OCI-LY7 (cell line): ENCODE measurements around the gene SSTR5. TPM values are rescaled to one million over a fixed set of nuclear protein-coding genes. Genes with fewer than 3 reads are reported as not detected.

Experiments
- BruUV-seq: library from RNA; stranded (reverse); fragments of 400-500 nt; replicated peaks from 2 replicates; lab custom pipeline; 2021; lab: Mats Ljungman, UMichigan
- CTCF ChIA-PET: fragments of 300-600 bp; sonication (Branson Sonifier 250); formaldehyde crosslinking; loops from one replicate; lab custom pipeline; 2022; ENCODE audit warnings: antibody characterized with exemption; ENCODE audit not compliant: unreplicated experiment; lab: Charles Lee
- POLR2A ChIA-PET: fragments of 300-600 bp; sonication (Branson Sonifier 250); formaldehyde crosslinking; loops from one replicate; lab custom pipeline; 2022; ENCODE audit warnings: antibody characterized with exemption; lab: Charles Lee
- DNase-seq: peaks from one replicate; pipeline ENCODE4 v3.0.0-alpha.2; 2015; ENCODE audit warnings: low spot score
- H2AFZ ChIP-seq: fragments of 200-600 bp; sonication (generic), shearing (Covaris generic); 2 replicates; pipeline ENCODE4 v1.6.1; 2014; ENCODE audit warnings: mild to moderate bottlenecking, antibody characterized with exemption, low read length, moderate library complexity
- H3K27ac ChIP-seq: fragments of 200-600 bp; sonication (generic); 2 replicates; pipeline ENCODE4 v1.5.1; 2014; ENCODE audit warnings: mixed run types, low read depth, mild to moderate bottlenecking, moderate library complexity, low read length, inconsistent platforms; ENCODE audit not compliant: poor library complexity, severe bottlenecking
- H3K36me3 ChIP-seq: fragments of 200-600 bp; sonication (generic); 2 replicates; pipeline ENCODE4 v1.6.1; 2014; ENCODE audit warnings: mild to moderate bottlenecking, antibody characterized with exemption, low read length, moderate library complexity, mixed read lengths; ENCODE audit not compliant: insufficient read depth
- H3K4me1 ChIP-seq: fragments of 200-600 bp; sonication (generic); 2 replicates; pipeline ENCODE4 v1.5.1; 2014; ENCODE audit warnings: mild to moderate bottlenecking, low read length; ENCODE audit not compliant: insufficient read depth, poor library complexity, severe bottlenecking
- H3K4me2 ChIP-seq: fragments of 200-600 bp; sonication (generic); 2 replicates; pipeline ENCODE4 v1.6.1; 2014; ENCODE audit warnings: mild to moderate bottlenecking, low read length
- H3K4me3 ChIP-seq: fragments of 200-600 bp; sonication (generic); 2 replicates; pipeline ENCODE4 v1.5.1; 2014; ENCODE audit warnings: mild to moderate bottlenecking, low read depth, low read length; ENCODE audit not compliant: poor library complexity, severe bottlenecking
- H3K79me2 ChIP-seq: fragments of 200-600 bp; sonication (generic); 2 replicates; pipeline ENCODE4 v1.6.1; 2016; ENCODE audit warnings: low read depth, mild to moderate bottlenecking, low read length, moderate library complexity, mixed read lengths; ENCODE audit not compliant: insufficient read depth
- H3K9me2 ChIP-seq: fragments of 200-600 bp; sonication (generic); 2 replicates; pipeline ENCODE4 v1.6.1; 2016; ENCODE audit warnings: mild to moderate bottlenecking, low read length, mixed read lengths; ENCODE audit not compliant: insufficient read depth
- H3K9me3 ChIP-seq: fragments of 200-600 bp; sonication (generic); 2 replicates; pipeline ENCODE4 v1.6.1; 2014; ENCODE audit warnings: mild to moderate bottlenecking, mixed run types, low read length, mixed read lengths
- H4K20me1 ChIP-seq: fragments of 200-600 bp; sonication (generic); 2 replicates; pipeline ENCODE4 v1.6.1; 2014; ENCODE audit warnings: mild to moderate bottlenecking, antibody characterized with exemption, low read length, moderate library complexity, mixed read lengths; ENCODE audit not compliant: insufficient read depth
- CTCF ChIP-seq: fragments of 200-600 bp; sonication (generic); conservative IDR thresholded peaks from 2 replicates; pipeline ENCODE4 v1.5.1; 2014; ENCODE audit warnings: mild to moderate bottlenecking, antibody characterized with exemption, low read length, moderate library complexity, mixed read lengths
- EZH2phosphoT487 ChIP-seq: fragments of 200-600 bp; sonication (generic); IDR thresholded peaks from 2 replicates; pipeline ENCODE4 v1.6.1; 2018; ENCODE audit warnings: low read depth, borderline replicate concordance, mild to moderate bottlenecking, mixed run types, antibody characterized with exemption, low read length, moderate library complexity, mixed read lengths
- intact Hi-C: fragments of 100-400 bp; cut with micrococcal nuclease; formaldehyde crosslinking; loops from one replicate; pipeline ENCODE4 v1.10.0; 2022; ENCODE audit not compliant: unreplicated experiment
- total RNA-seq, 2 experiments: library from RNA; depleted of rRNA in 1 of 2; stranded (reverse); fragments of >200 nt in 1 of 2; shearing (Covaris generic) in 1 of 2; gene quantifications; 2 replicates each; pipeline ENCODE4 v1.2.3, GENCODE V29; 2014 to 2022

Gene SSTR5
- total RNA-seq, 2 experiments from 2014 or later = not detected

- no TSS peak for BruUV-seq
Observed at GRCh38 chr16:1050921-1051320, 21.6 kb upstream of the SSTR5 start.

GRCh38 chr16:1051446-1051845 lies 21.1 kb upstream of the SSTR5 start:
- Histone ChIP-seq H3K4me1 (no peaks in the 10 kb centered on the region), H3K9me3 (no peaks in the 10 kb centered on the region), H3K36me3 (no peaks in the 10 kb centered on the region), H3K79me2 (no peaks in the 10 kb centered on the region), H3K27ac (no peak overlapping the region), H3K9me2 (no peaks in the 10 kb centered on the region), H3K4me3 (no peak overlapping the region), H4K20me1 (no peaks in the 10 kb centered on the region), H3K4me2 (no peak overlapping the region), H2AFZ (no peak overlapping the region)
- no TSS peak for BruUV-seq
- TF ChIP-seq CTCF = no peak
- TF ChIP-seq EZH2phosphoT487 = no peak
- no peak for DNase-seq
- ChIA-PET CTCF (no interaction called here), POLR2A (no interaction called here)
- intact Hi-C loops = no loop called here

More at GRCh38 chr16:1050921-1051320, 21.6 kb upstream of the SSTR5 start:
- H2AFZ ChIP-seq = no peak overlapping the region
- DNase-seq = no peak
- no peaks in the 10 kb centered on the region for H3K9me2 ChIP-seq
- no peaks in the 10 kb centered on the region for H3K9me3 ChIP-seq
- intact Hi-C loops = no loop called here
- no peaks in the 10 kb centered on the region for H4K20me1 ChIP-seq
- H3K4me1 ChIP-seq = no peaks in the 10 kb centered on the region
- no peak overlapping the region for H3K4me2 ChIP-seq
- H3K27ac ChIP-seq = no peak overlapping the region
- ChIA-PET CTCF (no interaction called here), POLR2A (no interaction called here)
- no peaks in the 10 kb centered on the region for H3K79me2 ChIP-seq
- no peaks in the 10 kb centered on the region for H3K36me3 ChIP-seq
- no peak overlapping the region for H3K4me3 ChIP-seq
- TF ChIP-seq CTCF = no peak
- TF ChIP-seq EZH2phosphoT487 = no peak

- H3K9me3 ChIP-seq = no peaks in the 10 kb centered on the region
- no peak for DNase-seq
- BruUV-seq = no TSS peak
- H3K27ac ChIP-seq = no peak overlapping the region
- H4K20me1 ChIP-seq = no peaks in the 10 kb centered on the region
- H3K4me2 ChIP-seq = no peak overlapping the region
- no peak overlapping the region for H2AFZ ChIP-seq
- H3K4me3 ChIP-seq = no peak overlapping the region
- no peak for TF ChIP-seq CTCF
- no peak for TF ChIP-seq EZH2phosphoT487
- H3K4me1 ChIP-seq = no peaks in the 10 kb centered on the region
- POLR2A ChIA-PET = no interaction called here
- intact Hi-C loops = no loop called here
- H3K36me3 ChIP-seq = no peaks in the 10 kb centered on the region
- no peaks in the 10 kb centered on the region for H3K9me2 ChIP-seq
- H3K79me2 ChIP-seq = no peaks in the 10 kb centered on the region
- CTCF ChIA-PET = no interaction called here
Observed at GRCh38 chr16:1052721-1053120, 19.8 kb upstream of the SSTR5 start.
